ENCODE results near the gene RNF144A.

DNA sequence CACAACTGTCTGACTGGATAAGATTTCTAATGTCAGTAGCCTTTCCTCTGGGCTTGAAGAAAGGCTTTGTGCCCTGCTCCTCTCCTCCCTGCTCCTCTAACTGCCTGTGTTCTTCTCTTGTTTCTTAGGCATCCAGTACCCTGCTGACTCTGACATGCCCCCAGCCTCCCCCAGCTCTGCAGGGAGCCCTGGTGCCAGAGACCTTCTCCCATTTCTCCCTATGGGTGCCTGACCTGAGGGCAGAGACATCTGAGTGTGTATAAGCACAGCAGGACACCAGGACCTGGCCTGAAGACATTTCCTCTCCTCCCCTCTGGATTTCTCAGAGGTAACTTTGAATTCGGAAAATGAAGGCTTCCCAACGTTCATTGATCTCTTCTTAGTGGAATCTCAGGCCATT, 23.6 kb downstream of the RNF144A start:
- TF ChIP-seq, protein P1, sequence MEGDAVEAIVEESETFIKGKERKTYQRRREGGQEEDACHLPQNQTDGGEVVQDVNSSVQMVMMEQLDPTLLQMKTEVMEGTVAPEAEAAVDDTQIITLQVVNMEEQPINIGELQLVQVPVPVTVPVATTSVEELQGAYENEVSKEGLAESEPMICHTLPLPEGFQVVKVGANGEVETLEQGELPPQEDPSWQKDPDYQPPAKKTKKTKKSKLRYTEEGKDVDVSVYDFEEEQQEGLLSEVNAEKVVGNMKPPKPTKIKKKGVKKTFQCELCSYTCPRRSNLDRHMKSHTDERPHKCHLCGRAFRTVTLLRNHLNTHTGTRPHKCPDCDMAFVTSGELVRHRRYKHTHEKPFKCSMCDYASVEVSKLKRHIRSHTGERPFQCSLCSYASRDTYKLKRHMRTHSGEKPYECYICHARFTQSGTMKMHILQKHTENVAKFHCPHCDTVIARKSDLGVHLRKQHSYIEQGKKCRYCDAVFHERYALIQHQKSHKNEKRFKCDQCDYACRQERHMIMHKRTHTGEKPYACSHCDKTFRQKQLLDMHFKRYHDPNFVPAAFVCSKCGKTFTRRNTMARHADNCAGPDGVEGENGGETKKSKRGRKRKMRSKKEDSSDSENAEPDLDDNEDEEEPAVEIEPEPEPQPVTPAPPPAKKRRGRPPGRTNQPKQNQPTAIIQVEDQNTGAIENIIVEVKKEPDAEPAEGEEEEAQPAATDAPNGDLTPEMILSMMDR (IDR thresholded peaks at IDR 0.05 in 2 of 3, conservative IDR thresholded peaks at IDR 0.05 in 1 of 3; ENCODE audit: borderline replicate concordance in 1 of 3, insufficient read depth in 1 of 3, low read depth in 2 of 3, low read length in 2 of 3) = no peak
- TF ChIP-seq ZNF274 (IDR thresholded peaks at IDR 0.05; ENCODE audit: low read depth, low read length) (no peak), YY1 (IDR thresholded peaks at IDR 0.05; ENCODE audit: extremely low read depth, insufficient replicate concordance, low read depth, low read length) (no peak), SRF (IDR thresholded peaks at IDR 0.05; ENCODE audit: low read depth) (no peak), EZH2 (IDR thresholded peaks at IDR 0.05) (no peak), POLR2A (IDR thresholded peaks at IDR 0.05; ENCODE audit: borderline replicate concordance, extremely low read depth, insufficient read depth, insufficient read length) (no peak), ELF1 (IDR thresholded peaks at IDR 0.05; ENCODE audit: borderline replicate concordance, low read depth) (no peak)
- TF ChIP-seq, protein P2, sequence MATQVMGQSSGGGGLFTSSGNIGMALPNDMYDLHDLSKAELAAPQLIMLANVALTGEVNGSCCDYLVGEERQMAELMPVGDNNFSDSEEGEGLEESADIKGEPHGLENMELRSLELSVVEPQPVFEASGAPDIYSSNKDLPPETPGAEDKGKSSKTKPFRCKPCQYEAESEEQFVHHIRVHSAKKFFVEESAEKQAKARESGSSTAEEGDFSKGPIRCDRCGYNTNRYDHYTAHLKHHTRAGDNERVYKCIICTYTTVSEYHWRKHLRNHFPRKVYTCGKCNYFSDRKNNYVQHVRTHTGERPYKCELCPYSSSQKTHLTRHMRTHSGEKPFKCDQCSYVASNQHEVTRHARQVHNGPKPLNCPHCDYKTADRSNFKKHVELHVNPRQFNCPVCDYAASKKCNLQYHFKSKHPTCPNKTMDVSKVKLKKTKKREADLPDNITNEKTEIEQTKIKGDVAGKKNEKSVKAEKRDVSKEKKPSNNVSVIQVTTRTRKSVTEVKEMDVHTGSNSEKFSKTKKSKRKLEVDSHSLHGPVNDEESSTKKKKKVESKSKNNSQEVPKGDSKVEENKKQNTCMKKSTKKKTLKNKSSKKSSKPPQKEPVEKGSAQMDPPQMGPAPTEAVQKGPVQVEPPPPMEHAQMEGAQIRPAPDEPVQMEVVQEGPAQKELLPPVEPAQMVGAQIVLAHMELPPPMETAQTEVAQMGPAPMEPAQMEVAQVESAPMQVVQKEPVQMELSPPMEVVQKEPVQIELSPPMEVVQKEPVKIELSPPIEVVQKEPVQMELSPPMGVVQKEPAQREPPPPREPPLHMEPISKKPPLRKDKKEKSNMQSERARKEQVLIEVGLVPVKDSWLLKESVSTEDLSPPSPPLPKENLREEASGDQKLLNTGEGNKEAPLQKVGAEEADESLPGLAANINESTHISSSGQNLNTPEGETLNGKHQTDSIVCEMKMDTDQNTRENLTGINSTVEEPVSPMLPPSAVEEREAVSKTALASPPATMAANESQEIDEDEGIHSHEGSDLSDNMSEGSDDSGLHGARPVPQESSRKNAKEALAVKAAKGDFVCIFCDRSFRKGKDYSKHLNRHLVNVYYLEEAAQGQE (IDR thresholded peaks at IDR 0.05; ENCODE audit: low read depth) = no peak

Data from HCT116 (cell line).